HG03439 (cell line): ENCODE measurements around the gene CFAP126.
"Not testable (repeated sequence)": the region's sequence is repeated elsewhere in the genome, so short reads cannot be mapped to it uniquely, and the experiment has no call there.

Experiments
- ATAC-seq: cut with Tn5 transposase; IDR thresholded peaks from one replicate; pipeline ENCODE4 v1.9.1; 2021; ENCODE audit warnings: mild to moderate bottlenecking, moderate library complexity; ENCODE audit not compliant: unreplicated experiment

The CFAP126 gene, protein sequence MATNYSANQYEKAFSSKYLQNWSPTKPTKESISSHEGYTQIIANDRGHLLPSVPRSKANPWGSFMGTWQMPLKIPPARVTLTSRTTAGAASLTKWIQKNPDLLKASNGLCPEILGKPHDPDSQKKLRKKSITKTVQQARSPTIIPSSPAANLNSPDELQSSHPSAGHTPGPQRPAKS

DNA sequence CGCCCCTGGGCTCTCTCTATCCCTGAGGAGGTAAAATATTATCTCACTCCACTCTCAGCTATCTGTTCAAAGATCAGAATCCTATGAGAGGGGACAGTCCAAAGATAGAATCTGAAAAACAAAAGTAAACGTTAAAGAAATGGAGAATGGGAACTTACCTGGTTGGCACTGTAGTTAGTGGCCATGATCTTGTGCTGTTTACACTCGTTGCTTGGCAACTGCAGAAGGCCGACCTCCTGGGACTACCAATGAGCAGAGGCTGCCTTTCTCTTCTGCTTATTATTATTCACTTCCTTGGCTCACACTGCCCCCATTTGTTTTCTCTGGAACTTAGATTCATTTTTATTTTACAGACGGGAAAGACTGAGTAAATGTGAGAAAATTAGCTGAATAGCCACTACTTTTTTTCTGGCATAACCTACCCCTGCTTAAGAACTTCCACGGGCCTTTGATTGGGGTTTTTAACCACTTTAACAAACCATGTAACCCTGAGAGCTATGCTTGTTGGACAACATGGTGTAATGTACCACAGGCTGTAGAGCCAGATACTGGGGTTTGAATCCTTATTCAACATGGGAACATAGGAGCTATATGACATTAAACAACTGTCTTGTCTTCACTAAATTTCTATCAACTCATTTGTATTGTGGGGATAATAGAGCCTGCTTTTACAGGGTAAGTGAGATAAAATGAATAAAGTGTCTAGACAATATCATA is at the start of gene CFAP126:
Gene CFAP126, minus strand, starts transcription at position 193 of the 717 bp plus-strand sequence. Its CDS starts 8 bp downstream, at position 185.
- peak; percentile 91 for ATAC-seq

DNA sequence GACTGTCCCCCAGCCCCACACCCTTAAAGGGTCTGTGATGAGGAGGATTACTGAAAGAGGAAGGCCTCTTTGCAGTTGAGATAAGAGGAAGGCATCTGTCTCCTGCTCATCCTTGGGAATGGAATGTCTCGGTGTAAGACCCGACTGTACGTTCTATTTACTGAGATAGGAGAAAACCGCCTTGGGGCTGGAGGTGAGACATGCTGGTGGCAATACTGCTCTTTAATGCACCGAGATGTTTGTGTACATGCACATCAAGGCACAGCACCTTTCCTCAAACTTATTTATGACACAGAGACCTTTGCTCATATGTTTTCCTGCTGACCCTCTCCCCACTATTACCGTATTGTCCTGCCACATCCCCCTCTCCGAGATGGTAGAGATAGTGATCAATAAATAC is 45.4 kb upstream of the CFAP126 start:
- not testable (repeated sequence) for ATAC-seq

DNA sequence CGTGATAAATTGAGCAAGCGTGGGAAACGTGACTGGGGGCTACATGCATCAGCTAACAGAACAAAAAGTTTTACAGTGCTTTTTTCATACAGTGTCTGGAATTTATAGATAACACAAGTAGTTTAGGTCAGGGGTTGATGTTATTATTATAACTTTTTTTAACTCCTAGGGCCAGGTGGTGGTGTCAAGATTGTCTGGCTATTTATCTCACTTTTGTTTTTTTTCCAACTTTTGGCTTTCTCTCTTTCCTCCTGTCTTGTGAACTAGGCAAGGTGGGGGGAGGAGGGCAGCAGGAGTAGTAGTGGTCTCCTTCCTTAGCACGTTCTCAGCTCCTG is 42.9 kb upstream of the CFAP126 start:
- not testable (repeated sequence) for ATAC-seq

DNA sequence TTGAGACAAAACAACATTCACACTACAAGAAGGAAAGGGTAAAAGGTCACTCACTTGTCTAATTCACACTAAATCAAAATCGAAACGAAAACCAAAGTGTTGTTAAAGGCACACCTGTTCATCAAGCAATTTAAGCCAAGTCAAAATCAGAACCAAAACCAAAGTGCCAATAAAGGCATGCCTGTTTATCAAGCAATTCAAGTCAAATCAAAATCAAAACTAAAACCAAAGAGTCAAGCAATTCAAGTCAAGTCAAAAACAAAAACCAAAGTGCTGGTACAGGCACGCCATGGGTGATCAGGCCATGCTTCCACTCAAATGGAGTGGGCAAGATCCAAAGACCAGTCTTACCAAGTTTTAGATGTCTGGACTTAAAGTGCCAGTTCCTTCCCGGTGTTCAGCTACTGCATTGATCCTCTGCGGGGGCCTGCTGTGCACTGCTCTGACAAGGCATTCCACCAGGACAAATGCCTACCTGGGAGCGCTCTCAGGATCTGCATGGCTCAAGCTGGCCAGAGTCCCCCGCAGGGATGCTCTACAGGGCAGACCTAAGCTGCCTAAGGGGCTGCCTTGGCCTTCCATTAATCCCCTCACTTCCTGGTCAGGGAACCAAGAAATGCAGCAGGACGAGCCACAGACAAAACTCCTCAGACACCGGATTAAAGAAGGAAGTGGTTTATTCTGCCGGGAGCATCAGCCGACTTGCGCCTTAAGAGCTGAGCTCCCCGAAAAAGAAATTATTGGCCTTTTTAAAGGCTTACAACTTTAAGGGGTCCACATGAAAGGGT is 42.4 kb upstream of the CFAP126 start:
- peak; percentile 66 for ATAC-seq

DNA sequence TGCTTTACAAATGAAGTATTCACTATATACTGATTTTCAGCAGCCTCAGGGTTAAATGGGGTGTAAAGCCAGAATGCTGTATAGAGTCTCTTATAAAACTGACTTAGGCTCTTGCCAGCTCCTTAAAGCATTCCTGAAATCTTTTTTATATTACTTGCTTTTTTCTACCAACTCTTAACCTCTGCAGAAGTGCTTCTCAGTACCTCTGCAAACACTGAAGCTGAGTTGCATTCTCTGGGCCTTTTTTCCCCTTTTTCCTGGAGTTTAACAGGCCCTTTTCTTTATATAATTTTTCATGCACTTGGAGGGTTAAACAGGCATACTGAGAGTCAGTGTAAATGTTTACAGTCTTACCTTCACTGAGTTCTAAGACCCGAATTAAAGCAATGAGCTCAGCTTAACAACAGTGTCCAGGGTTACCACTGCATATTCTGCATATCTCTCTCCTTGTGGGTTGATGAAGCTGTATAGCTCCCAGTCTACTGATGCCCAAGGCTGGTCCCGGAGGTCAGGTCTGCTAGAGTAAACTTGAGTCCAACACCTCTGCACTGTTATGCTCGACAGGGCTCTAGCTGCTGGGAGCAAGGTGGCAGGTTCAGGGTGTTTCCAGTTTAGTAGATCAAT is 40.9 kb upstream of the CFAP126 start:
- no peak for ATAC-seq

DNA sequence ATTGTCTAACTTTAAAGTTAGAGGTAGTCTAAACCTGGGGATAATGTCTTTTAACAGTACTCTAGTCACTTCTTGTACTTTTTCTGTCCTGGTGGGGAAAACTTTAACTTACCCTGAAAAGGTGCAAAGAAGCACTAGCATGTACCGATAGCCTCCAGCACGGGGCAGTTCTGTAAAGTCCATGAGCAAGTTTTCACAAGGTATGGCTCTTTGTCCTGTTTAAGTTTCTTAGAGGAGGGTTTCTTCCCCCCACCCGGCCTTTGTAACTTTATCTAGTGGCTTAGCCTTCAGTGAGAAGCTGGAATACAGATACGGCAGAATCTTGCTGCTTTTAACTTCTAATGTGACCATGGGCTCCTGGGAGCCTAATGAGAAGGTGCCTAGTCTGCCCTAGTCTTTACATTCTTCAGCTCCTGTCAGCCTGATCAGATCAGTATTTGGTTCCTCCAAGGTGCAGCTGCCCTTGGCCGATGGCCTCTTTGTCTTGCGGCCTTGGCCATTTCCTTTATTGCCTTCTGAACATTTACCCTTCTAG is 39.8 kb upstream of the CFAP126 start:
- ATAC-seq = no peak

DNA sequence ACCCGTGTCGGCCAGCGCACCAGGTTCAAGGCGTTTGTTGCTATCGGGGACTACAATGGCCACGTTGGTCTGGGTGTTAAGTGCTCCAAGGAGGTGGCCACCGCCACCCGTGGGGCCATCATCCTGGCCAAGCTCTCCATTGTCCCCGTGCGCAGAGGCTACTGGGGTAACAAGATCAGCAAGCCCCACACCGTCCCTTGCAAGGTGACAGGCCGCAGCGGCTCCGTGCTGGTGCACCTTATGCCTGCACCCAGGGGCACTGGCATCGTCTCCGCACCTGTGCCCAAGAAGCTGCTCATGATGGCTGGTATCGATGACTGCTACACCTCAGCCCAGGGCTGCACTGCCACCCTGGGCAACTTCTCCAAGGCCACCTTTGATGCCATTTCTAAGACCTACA is 38.9 kb upstream of the CFAP126 start:
- ATAC-seq = not testable (repeated sequence)

DNA sequence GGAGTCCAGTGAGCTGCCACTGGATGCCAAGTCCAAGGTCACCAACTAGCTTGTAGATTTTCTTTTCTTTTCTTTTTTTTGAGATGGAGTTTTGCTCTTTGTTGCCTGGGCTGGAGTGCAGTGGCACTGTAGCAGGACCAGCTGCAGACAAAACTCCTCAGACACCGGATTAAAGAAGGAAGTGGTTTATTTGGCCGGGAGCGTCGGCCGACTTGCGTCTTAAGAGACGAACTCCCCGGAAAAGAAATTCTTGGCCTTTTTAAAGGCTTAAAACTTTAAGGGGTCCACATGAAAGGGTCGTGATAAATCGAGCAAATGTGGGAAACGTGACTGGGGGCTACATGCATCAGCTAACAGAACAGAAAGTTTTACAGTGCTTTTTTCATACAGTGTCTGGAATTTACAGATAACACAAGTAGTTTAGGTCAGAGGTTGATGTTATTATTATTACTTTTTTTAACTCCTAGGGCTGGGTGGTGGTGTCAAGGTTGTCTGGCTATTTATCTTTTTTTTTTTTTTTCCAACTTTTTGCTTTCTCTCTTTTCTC is 36.4 kb upstream of the CFAP126 start:
- ATAC-seq = no peak

DNA sequence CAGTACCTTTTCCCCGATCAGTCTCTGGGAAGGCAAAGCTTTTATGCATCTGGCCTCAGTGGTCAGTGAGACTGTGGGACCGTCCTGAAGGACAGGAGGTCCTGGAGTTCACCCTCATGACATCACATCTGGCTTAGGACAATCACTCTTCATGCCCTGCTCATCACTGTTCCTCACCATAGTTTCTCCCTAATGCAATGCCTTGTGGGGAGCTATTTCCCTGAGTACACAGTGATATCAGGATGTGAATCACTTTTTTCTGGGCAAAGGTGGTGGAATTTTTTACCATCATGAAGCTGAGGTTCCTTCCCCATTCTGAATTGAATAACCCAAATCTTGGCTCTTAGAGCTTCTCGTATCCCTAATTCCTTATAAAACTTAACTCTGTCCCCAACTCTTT is 34.8 kb upstream of the CFAP126 start:
- no peak for ATAC-seq

DNA sequence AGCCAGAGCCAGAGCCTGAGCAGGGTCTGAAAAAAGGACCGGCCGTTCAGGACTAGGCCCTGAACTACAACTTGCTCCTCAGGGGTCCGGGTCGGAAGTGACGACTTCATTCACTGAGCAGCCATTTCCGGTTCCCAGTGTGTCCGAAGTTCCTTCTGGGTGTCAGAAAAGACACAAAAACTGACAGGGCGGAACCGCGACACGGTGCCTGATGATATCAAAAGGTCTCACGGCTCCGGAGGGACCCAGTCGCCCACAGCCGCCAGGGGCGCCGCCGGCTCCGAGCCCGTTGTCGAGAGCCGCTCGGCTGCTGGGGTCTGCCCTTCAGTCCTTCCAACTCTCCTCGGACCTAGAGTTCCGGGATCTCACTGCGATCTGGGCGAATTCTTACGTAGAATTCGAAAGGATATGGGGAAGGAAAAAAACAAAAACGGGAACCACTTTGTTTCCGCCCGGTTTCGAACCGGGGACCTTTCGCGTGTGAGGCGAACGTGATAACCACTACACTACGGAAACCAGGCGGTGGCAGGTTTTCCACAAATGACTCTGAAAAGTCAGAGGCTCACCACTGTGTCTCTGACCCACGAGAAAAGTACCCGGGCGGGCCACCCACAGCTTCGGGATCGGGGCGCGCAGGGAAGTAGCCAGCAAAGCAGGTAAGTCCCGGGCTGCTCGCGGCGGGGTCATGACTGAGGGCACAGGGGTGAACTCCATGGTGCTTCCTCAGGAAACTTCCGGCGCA is 31.8 kb upstream of the CFAP126 start:
- peak; percentile 84 for ATAC-seq

DNA sequence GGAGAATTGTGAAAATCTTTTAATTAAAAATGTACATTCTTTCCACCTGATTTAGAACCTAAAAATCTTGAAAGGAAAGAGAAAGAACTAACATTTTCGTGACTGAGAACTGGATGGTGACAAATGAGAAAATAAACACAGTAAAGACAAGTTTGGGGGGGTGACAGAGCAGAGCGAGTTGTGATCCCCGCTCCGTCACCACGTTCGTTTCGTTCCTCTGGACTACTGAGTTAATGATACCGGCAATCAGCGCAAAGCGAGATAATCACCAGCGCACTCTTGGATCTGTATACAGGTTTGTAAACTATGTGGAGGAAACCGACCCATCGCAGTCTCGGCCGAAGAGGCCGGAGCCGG is 31.2 kb upstream of the CFAP126 start:
- ATAC-seq = no peak

DNA sequence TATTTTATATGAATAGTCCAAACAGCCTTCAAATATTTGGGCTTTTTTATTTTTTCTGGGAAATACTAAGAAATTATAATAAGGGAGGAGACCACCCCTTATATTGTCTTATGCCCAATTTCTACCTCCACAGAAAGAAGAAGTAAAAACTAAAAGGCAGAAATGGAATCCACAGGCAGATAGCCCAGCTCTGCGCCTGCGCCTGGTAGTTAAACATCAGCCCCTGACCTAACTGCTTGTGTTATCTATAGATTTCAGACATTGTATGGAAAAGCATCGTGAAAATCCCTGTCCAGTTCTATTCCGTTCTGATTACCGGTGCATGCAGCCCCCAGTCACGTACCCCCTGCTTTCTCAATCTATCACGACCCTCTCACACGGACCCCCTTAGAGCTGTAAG is 29.4 kb upstream of the CFAP126 start:
- not testable (repeated sequence) for ATAC-seq

DNA sequence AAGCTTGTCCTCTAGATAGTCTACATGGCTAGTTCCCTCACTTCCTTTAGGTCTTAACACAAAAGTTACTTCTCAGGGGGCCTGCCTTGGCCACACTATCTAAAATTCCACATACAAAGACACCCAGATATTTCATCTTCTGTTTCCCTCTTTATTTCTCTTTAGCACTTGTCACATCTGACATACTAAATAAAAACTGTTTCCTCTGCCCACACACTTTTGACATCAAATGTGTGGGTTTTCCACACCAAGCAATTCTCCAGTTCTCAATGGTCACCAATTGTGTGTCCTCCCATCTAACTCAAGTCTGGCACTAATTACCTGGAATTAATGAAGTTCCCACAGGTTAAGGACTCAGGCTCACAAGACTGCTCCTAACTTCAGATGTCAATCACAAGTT is 25.5 kb upstream of the CFAP126 start:
- no peak for ATAC-seq

DNA sequence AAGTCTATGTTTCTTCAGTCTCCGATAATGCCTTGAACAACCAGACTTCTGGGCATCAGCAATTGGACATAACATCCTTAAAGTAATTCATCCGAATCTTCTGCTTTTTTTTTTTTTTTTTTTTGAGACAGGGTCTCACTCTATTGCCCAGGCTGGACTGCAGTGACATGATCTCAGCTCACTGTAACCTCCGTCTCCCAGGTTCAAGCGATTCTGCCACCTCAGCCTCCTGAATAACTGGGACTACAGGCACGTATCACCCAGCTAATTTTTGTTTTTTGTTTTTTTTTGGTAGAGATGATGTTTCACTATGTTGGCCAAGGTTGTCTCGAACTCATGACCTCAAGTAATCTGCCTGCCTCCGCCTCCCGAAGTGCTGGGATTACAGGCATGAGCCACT is 23.9 kb upstream of the CFAP126 start:
- no peak for ATAC-seq

DNA sequence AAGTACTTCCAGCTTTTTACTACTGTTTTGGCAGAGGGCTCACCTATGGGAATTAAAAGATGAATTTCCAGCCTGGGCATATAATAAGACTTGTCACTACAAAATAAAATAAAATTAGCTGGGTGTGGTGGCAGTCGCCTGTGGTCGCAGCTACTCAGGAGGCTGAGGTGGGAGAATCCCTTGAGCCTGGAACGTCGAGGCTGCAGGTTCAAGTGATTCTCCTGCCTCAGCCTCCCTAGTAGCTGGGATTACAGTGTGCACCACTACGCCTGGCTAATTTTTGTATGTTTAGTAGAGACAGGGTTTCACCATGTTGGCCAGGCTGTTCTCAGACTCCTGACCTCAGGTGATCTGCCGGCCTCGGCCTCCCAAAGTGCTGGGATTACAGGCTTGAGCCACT is 23.5 kb upstream of the CFAP126 start:
- not testable (repeated sequence) for ATAC-seq

DNA sequence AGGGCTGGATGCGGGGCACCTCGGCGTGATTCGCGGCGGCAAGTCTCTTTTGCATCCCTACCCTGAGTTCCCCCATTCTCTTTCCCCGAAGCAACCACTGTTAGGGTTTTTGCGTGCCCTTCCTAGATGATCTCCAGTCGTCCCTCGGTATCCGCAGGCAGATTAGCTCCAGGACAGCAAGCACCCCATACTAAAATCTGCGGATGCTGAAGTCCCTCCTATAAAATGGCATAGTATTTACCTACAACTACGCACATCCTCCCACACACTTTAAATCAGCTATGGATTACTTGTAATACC is 22.8 kb upstream of the CFAP126 start:
- no peak for ATAC-seq

DNA sequence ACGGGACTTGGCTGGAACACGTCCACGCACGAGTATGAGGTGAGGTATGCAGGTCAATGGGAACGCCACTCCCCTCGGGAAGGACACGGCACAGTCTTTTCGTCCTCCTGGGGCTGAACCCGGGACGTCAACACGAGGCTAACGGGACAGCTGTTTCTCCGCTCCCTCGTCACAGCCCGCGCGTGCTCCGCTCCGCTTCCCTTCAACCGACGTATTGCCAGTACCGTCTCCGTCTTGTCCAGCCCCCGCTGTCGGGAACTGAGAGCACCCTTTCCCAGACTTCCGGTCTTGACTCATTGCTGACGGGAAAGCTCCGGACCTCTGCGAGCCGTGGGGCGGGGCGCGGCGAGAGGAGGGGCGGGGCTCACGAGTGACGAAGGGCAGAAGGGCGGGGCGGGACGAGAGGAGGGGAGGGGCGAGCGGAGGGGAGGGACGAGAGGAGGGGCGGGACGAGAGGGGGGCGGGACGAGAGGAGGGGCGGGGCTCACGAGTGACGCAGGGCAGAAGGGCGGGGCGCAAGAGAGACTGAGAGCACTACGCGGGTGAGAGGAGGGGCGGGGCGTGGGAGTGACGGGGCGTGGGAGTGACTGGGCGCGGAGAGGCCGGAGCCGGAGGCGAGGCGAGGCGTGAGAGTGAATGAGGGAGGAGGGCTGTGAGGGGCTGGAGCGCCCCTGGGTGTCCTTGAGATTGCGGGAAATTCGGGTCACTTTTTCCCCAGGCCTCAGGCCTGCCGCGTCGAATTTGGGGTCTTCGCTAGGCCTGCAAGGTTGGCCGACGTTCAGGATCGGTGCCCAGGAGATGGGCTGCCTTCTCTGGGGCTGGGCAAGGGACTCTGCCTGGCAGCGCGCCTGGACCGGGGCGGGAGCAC is 22.2 kb upstream of the CFAP126 start:
- peak; percentile 70 for ATAC-seq

DNA sequence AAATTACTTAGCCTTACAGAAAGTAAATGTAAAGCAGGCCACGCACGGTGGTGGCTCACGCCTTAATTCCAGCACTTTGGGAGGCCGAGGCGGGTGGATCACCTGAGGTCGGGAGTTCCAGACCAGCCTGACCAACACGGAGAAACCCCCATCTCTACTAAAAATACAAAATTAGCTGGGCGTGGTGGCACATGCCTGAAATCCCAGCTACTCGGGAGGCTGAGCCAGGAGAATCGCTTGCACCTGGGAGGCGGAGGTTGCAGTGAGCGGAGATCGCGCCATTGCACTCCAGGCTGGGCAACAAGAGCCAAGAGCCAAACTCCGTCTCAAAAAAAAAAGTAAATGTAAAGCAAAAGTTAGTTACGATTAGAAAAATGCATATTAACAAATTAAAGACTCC is 21.5 kb upstream of the CFAP126 start:
- not testable (repeated sequence) for ATAC-seq

DNA sequence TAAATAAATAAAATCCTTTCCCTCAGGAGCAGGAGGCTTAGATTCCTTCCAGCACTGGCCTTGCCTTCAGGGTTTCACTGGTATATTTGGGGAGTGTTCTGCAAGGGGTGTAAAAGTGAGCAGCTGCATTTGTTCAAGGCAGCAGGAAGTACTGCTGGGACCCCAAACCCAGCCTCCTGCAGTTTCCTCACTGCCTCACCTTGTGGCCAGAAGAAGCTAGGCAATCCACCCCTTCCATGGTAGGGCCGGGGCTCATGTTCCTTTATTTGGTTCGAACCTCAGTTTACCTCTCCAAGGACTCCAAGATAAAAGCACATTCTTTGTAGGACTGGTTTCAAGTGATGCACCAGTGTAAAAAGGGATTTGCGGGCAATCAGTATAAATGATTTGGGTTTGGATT is 21.0 kb upstream of the CFAP126 start:
- ATAC-seq = no peak
